HG02973 (cell line): ENCODE data around the gene CAV2.
"Not testable (repeated sequence)": the region's sequence is repeated elsewhere in the genome, so short reads cannot be mapped to it uniquely, and the experiment has no call there.

Experiments used
- ATAC-seq: cut with Tn5 transposase; IDR thresholded peaks from one replicate; pipeline ENCODE4 v1.9.1; 2021; ENCODE audit warnings: moderate library complexity; ENCODE audit not compliant: unreplicated experiment

The CAV2 gene, protein sequence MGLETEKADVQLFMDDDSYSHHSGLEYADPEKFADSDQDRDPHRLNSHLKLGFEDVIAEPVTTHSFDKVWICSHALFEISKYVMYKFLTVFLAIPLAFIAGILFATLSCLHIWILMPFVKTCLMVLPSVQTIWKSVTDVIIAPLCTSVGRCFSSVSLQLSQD

GRCh38 chr7:116499168-116500077 is at the start of gene CAV2:
TSS of gene CAV2 (plus strand) at chr7:116499738. CDS start at chr7:116499782, 44 bp downstream.
- no peak for ATAC-seq

GRCh38 chr7:116449950-116450349 is 49.6 kb upstream of the CAV2 start:
- ATAC-seq = no peak

- no peak for ATAC-seq
Measured at GRCh38 chr7:116451957-116452729, 47.4 kb upstream of the CAV2 start.

DNA sequence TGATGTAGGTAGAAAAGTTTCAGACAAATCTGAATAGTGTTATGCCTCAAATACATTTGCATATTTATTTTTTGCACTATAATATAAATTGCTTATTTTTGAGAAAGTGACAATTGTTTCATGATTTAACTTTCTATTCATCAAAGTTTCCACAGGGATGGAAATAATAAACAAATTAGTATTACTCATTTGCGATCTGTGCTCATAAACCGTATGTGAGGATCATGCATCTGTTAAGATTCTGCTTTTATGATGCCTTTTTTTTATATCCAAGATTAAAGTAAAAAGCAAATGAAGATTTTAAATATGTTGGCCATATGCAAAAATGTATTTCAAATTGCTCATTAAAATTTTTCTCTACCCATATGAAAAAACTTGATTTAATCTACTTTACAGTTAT is 45.2 kb upstream of the CAV2 start:
- no peak for ATAC-seq

DNA sequence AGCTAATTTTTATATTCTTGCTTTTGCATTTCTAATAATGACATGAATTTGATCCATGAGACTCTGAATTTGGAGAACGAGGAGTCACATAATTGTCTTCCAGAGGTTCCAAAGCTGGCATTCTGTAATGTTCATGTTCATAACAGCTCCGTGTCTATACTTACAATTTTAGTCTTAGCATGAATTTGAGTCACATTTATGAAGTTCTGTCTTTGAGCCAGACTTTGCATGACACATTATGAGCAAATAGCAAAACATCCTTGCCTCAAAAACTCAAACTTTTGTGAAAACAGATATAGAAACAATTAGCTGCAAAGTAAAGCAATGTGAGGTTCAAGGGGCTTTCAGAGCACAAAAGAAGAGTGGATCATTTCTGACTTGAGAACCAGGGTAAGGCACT is 44.5 kb upstream of the CAV2 start:
- no peak for ATAC-seq

DNA sequence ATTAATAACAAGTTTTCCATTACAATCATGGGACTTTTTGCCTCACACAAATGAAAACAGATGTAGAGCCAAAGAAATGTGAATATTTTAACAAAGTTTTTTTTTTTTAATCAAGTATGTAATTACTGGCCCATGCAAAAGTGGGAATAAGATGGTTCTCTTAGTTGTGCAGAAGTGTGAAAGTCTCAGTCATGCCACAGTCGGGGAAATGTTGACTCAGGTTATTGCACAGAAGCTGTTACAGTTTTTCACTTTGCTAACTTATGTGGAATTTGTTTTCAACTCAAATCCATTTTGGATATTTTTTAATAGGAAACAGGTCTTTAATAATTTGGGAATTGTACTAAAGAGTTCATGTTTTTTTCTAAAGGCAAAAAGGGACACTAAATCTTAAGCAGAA is 44.0 kb upstream of the CAV2 start:
- no peak for ATAC-seq

DNA sequence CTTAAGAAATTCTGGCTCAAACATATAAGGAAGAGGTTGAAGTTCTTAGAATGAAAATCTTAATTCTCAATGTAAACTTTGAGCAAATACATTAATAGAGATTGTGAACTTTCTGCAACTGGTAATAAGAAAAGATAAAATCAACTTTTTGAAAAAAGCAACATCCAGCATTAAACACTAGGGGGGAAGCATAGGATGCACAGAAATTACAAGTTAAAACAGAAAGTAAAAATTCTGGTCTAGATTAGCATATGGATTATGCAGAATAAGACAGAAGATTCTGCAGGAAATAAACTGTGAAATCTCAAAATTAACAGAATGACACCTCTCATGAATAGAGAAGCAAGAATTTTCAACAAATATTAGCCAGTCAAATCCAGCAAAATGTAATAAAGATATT is 38.0 kb upstream of the CAV2 start:
- no peak for ATAC-seq

- no peak for ATAC-seq
Measured at GRCh38 chr7:116463956-116464355, 35.6 kb upstream of the CAV2 start.

GRCh38 chr7:116464375-116464774 is 35.2 kb upstream of the CAV2 start:
- no peak for ATAC-seq

DNA sequence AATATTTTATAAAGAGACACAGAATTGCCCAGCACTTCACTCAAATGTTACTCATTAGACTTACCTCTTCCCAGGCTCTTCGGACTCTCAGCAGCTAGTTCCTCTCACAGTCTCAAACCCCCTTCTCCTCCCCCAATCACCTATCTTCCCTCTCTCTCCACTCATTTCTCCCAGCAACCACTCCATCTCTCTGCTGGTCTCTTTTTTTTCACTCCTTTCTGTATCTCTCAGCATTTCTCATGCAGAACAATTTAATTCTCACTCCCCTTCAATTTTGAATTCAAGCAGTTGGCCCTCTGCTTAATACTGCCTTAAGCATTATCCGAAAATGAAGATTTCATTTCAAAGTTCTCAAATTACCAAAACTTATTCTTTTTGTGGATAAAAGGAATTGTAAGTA is 34.4 kb upstream of the CAV2 start:
- ATAC-seq = no peak

GRCh38 chr7:116468534-116468933 is 31.0 kb upstream of the CAV2 start:
- ATAC-seq = no peak

DNA sequence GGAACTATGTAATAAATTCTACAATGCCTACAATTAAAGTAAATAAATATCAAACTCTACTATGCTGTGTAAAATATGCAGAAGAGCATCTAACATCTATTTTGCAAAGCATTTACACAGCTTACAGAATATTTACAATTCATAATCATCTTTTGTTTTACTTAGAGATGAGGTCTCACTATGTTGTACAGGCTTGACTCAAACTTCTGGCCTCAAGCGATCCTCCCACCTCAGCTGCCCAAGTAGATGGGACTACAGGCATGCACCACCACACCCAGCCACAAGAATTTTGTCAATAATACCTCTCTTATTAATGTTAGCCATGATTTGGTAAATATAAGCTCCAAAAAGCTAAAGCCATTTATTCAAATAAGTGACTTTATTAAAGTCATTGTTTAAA is 21.9 kb upstream of the CAV2 start:
- ATAC-seq = no peak

- ATAC-seq = no peak
Measured at GRCh38 chr7:116478834-116479233, 20.7 kb upstream of the CAV2 start.

GRCh38 chr7:116483271-116483942 is 16.1 kb upstream of the CAV2 start:
- no peak for ATAC-seq

DNA sequence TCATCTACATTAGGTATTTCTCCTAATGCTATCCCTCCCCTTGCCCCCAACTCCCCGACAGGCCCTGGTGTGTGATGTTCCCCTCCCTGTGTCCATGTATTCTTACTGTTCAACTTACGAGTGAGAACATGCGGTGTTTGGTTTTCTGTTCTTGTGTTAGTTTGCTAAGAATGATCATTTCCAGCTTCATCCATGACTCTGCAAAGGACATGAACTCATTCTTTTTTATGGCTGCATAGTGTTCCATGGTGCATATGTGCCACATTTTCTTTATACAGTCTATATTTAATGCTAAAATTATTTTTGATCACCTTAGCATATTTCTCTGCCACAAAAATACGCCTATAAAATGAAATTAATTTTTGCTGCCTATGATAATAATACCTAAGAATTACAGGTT is 15.1 kb upstream of the CAV2 start:
- not testable (repeated sequence) for ATAC-seq

GRCh38 chr7:116487907-116488521 is 11.5 kb upstream of the CAV2 start:
- ATAC-seq = no peak

- no peak for ATAC-seq
Measured at GRCh38 chr7:116490351-116490750, 9.2 kb upstream of the CAV2 start.

- ATAC-seq = no peak
Measured at GRCh38 chr7:116491887-116492653, 7.5 kb upstream of the CAV2 start.

- no peak for ATAC-seq
Measured at GRCh38 chr7:116492654-116493109, 6.9 kb upstream of the CAV2 start.

GRCh38 chr7:116493449-116493848 is 6.1 kb upstream of the CAV2 start:
- no peak for ATAC-seq
